Measurements from ENCODE around the gene MAP4K4.

MAP4K4 gene

GRCh38 chr2:101723371-101724124 is 26.0 kb downstream of the MAP4K4 start:
- DNase-seq: no peak

- no peak for DNase-seq
Observed at GRCh38 chr2:101724125-101724474, 26.6 kb downstream of the MAP4K4 start.

GRCh38 chr2:101725038-101725437 is 27.5 kb downstream of the MAP4K4 start:
- DNase-seq: no peak

- no peak for DNase-seq
Observed at GRCh38 chr2:101725515-101726192, 28.1 kb downstream of the MAP4K4 start.

GRCh38 chr2:101728865-101729264 is 31.4 kb downstream of the MAP4K4 start:
- no peak for DNase-seq

GRCh38 chr2:101729521-101730190 is 32.1 kb downstream of the MAP4K4 start:
- no peak for DNase-seq

- no peak for DNase-seq
Observed at GRCh38 chr2:101731221-101732054, 33.9 kb downstream of the MAP4K4 start.

- no peak for DNase-seq
Observed at GRCh38 chr2:101732199-101732598, 34.7 kb downstream of the MAP4K4 start.

GRCh38 chr2:101732773-101733256 is 35.3 kb downstream of the MAP4K4 start:
- DNase-seq: no peak

- DNase-seq: no peak
Observed at GRCh38 chr2:101733257-101733993, 35.9 kb downstream of the MAP4K4 start.

- DNase-seq: no peak
Observed at GRCh38 chr2:101734505-101735165, 37.1 kb downstream of the MAP4K4 start.

- no peak for DNase-seq
Observed at GRCh38 chr2:101735166-101735533, 37.6 kb downstream of the MAP4K4 start.

GRCh38 chr2:101736233-101736632 is 38.7 kb downstream of the MAP4K4 start:
- no peak for DNase-seq

- DNase-seq: no peak
Observed at GRCh38 chr2:101736861-101737291, 39.4 kb downstream of the MAP4K4 start.

- DNase-seq: no peak
Observed at GRCh38 chr2:101737478-101738255, 40.2 kb downstream of the MAP4K4 start.

- DNase-seq: no peak
Observed at GRCh38 chr2:101738649-101739048, 41.1 kb downstream of the MAP4K4 start.

- no peak for DNase-seq
Observed at GRCh38 chr2:101740555-101740964, 43.1 kb downstream of the MAP4K4 start.

GRCh38 chr2:101741775-101742520 is 44.4 kb downstream of the MAP4K4 start:
- no peak for DNase-seq

- no peak for DNase-seq
Observed at GRCh38 chr2:101742547-101742946, 45.0 kb downstream of the MAP4K4 start.

- no peak for DNase-seq
Observed at GRCh38 chr2:101743288-101743687, 45.8 kb downstream of the MAP4K4 start.

Data from NCI-H146 (cell line).